Measurements from ENCODE around the gene TCERG1L.

TCERG1L gene

DNA sequence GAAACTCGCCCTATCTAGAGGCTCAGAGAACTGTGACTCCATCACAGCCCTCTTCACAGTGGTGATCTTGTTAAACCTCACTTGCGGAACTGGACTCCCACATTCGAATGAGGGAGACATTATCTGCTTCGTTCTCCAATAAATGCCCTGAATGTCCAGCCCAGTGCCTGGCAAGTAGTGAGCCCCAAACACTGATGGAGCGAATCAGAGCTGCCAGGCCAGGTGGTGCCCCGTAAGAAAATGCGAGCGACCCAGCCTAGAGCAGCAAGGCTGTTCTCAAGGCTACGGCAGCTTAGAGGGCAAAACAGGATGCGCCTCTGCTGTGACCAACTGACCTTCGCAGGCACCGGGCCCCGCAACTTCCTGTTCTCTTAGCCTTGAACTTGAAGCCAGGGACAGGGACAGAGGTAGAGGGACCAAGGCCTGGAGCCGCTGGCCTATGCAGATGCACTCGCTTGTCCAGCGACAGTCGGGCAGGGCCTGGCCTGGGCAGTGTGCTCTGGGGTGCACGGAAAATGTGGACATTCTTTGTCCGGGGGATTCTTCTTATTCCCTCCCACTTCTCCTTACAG, 217.6 kb downstream of the TCERG1L start:
- ATAC-seq: no peak

DNA sequence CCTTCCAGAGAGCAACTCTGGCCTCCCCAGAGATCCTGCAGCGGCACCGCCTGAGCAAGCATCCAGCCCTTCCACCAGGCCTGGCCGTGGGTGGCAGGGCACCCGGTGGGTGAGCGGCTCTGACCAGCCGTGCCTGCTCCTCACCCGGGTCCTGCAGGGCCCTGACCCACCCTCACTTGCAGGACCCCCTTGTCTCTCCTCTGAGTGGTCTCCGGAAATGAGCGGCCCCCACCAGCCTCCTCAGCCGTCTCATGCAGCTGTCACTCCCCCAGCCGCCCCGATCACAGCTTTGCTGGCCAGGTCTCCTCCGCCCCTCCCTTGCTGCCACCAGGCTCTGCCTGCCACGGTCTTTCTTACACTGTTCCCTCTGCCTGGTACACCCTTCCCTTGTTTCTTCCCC, 218.2 kb downstream of the TCERG1L start:
- no peaks in the 10 kb centered on the region for H3K4me1 Mint-ChIP-seq
- no peaks in the 10 kb centered on the region for H3K9me3 Mint-ChIP-seq
- H3K36me3 Mint-ChIP-seq (ENCODE audit: low read depth): no peaks in the 10 kb centered on the region
- ATAC-seq: no peak
- H3K4me3 Mint-ChIP-seq: no peak overlapping the region
- DNase-seq: no peak
- H3K27me3 Mint-ChIP-seq: no peaks in the 10 kb centered on the region
- H3K27ac Mint-ChIP-seq: no peak overlapping the region

More for the DNA sequence above, 217.6 kb downstream of the TCERG1L start:
- no peak for DNase-seq
- Mint-ChIP-seq H3K27me3 (no peaks in the 10 kb centered on the region), H3K27ac (no peak overlapping the region), H3K4me1 (no peaks in the 10 kb centered on the region), H3K4me3 (no peak overlapping the region), H3K36me3 (ENCODE audit: low read depth) (no peaks in the 10 kb centered on the region), H3K9me3 (no peaks in the 10 kb centered on the region)

DNA sequence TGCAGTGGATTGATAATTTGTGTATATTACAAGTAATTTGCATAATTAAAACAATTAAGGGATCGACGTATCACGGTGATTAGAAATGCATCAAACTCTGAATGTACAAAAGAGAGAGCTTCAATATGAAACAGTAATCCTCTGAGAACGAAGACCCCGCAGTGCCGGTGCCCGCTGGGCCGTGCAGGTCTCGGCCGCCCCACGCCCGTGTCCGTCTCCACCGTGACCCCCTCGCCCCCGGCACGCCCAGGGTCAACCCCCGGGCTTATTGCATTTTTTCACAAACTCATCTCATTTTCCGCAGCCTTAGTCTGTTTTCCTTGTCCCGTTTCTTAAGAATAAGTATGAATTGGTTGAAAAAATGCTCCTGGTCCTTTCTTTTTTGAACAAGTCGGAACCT, 218.6 kb downstream of the TCERG1L start:
- no peaks in the 10 kb centered on the region for H3K9me3 Mint-ChIP-seq
- H3K27me3 Mint-ChIP-seq: no peaks in the 10 kb centered on the region
- DNase-seq: no peak
- H3K4me1 Mint-ChIP-seq: no peaks in the 10 kb centered on the region
- H3K4me3 Mint-ChIP-seq: no peak overlapping the region
- no peak overlapping the region for H3K27ac Mint-ChIP-seq
- ATAC-seq: no peak
- no peaks in the 10 kb centered on the region for H3K36me3 Mint-ChIP-seq (ENCODE audit: low read depth)

DNA sequence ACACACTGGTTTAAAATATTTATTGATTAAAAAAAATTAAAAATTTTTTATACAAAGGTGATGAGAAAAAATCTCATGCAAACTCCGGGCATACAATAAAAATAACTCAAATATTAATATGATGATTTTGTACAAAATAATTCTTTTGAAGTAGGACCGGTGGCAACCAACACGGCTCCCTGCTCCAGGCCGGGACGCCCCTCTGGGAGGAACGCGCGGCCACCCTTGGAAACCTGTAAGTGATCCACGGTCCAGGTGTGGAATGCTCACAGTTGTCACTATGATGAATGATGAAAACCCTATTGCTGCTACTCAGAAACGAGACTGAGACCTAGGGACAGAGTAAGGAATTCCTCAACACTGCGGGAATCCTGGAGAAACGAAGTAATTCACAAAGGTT, 219.1 kb downstream of the TCERG1L start:
- Mint-ChIP-seq H3K4me1 (no peaks in the 10 kb centered on the region), H3K4me3 (no peak overlapping the region), H3K36me3 (ENCODE audit: low read depth) (no peaks in the 10 kb centered on the region), H3K27me3 (no peaks in the 10 kb centered on the region), H3K27ac (no peak overlapping the region), H3K9me3 (no peaks in the 10 kb centered on the region)
- DNase-seq (no peak), ATAC-seq (no peak)

DNA sequence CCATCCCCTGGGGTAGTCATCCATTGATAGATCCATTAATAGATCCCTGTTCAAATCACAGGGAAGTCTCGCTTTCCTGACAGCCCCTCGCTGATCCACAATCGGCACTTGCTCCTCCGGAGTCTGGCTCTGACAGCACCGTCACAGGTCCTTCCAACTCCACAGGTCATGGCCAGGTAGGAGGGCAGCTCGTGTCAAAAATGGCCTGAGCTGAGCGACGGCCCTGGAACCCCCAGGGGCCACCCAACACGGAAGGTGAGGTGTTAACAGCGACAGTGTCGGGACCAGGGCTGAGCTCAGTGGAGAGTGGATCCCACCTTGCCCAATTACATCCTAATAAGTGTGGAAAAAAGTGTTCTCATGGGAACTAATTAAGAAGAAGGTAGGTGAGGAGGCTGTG, 219.8 kb downstream of the TCERG1L start:
- ATAC-seq: no peak
- no peaks in the 10 kb centered on the region for H3K4me1 Mint-ChIP-seq
- no peak overlapping the region for H3K4me3 Mint-ChIP-seq
- no peak for DNase-seq
- no peaks in the 10 kb centered on the region for H3K36me3 Mint-ChIP-seq (ENCODE audit: low read depth)
- H3K9me3 Mint-ChIP-seq: no peaks in the 10 kb centered on the region
- H3K27ac Mint-ChIP-seq: no peak overlapping the region
- no peaks in the 10 kb centered on the region for H3K27me3 Mint-ChIP-seq

DNA sequence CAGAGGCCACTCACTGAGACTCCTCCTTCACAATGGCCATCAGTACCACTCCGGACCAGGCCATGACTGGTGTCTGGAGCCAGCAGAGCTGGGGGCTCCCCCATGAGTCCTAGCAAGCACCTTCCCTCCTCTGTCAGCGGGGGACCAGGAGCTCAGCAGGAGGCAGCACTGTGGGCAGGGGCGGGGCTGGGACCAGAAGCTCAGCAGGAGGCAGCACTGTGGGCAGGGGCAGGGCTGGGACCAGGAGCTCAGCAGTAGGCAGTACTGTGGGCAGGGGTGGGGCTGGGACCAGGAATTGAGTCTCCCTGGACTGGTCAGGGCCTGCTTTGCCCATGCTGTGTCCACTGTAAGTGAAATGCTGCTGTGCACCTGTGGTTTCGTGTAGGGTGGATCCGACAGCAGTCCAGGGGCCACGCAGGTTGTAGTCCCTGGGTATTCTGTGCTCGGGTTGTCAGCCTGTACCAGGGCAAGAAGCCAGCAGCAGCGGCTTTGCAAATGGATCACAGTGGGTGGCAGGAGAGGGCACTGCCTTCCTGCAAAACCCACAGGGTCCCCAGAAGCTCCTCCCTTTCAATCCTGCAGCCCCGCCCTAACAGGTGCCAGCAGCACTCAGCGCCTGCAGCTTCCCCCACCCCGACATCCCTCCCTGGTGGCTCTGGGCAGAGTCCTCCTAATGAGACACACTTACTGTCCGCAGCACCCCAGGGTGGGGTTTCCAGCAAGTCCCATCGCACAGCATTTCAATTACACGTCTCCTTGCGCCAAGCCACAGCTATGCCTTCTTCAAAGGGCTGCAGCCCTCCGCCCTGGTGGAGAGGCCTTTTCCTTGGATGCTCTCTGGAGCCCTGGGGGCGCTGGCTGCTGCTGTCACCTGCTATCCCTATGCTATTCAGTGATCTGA, 220.5 kb downstream of the TCERG1L start:
- no peak overlapping the region for H3K27ac Mint-ChIP-seq
- no peaks in the 10 kb centered on the region for H3K36me3 Mint-ChIP-seq (ENCODE audit: low read depth)
- no peaks in the 10 kb centered on the region for H3K9me3 Mint-ChIP-seq
- no peak for ATAC-seq
- H3K27me3 Mint-ChIP-seq: no peaks in the 10 kb centered on the region
- no peak for DNase-seq
- no peaks in the 10 kb centered on the region for H3K4me1 Mint-ChIP-seq
- H3K4me3 Mint-ChIP-seq: no peak overlapping the region

DNA sequence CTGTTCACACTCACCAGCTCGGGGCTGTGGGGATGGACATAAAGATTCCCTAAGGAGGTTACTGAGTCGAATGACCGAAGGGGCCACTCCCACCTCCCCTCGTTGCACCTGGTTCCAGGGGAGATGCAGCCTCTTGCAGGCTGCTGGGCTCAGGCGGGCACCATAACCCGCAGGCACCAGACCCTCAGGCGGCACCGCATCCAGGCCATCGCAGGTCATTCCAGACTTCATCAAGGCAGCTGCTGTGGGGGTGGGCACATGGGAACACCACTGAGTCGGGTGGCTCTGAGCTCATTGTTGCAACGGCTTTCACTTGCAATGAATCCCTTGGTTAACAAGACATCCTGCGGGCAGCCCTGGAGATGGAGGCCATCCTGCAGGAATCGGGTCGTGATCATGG, 221.7 kb downstream of the TCERG1L start:
- H3K27me3 Mint-ChIP-seq: no peaks in the 10 kb centered on the region
- no peaks in the 10 kb centered on the region for H3K9me3 Mint-ChIP-seq
- ATAC-seq: no peak
- no peak overlapping the region for H3K27ac Mint-ChIP-seq
- no peaks in the 10 kb centered on the region for H3K36me3 Mint-ChIP-seq (ENCODE audit: low read depth)
- no peaks in the 10 kb centered on the region for H3K4me1 Mint-ChIP-seq
- no peak overlapping the region for H3K4me3 Mint-ChIP-seq
- DNase-seq: no peak

DNA sequence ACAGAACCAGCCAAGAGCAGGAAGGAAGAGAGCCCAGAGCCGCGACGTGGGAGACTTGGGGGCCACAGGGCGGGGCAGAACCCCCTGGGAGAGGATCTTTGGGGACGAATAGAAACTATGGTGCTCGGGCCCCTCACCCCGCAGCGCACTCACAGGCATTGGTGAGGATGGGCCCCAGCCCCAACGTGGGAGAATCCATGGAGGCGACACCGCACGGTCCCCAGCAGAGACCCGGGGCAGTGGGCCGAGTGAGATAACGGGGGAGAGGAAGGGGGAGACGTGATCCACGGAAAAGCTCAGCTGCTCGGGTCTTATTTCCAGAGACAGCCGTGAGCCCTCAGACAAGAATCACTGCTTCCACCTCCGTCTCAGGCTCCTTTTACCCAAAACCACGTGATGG, 222.4 kb downstream of the TCERG1L start:
- no peaks in the 10 kb centered on the region for H3K4me1 Mint-ChIP-seq
- no peaks in the 10 kb centered on the region for H3K27me3 Mint-ChIP-seq
- H3K4me3 Mint-ChIP-seq: no peak overlapping the region
- H3K27ac Mint-ChIP-seq: no peak overlapping the region
- H3K9me3 Mint-ChIP-seq: no peaks in the 10 kb centered on the region
- H3K36me3 Mint-ChIP-seq (ENCODE audit: low read depth): no peaks in the 10 kb centered on the region
- DNase-seq (no peak), ATAC-seq (no peak)

DNA sequence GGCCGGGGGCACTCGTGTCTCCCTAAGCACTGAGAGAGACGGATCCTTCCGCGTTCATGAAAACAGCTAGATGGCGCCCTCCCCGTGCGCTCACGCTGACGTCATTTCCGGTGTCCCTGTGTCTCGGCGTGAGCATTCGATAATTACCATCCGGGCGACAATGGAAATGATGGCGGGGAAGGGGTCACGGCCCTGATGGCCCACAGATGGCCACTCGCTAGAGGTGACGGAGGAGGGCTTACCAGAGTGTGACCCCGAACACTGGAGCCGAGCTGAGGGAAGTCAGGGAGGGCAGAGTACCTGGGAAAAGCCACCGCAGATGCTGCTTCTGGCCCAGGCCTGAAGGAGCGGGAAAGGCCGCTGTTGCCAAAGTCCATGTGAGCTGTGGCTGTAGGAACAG, 222.9 kb downstream of the TCERG1L start:
- no peaks in the 10 kb centered on the region for H3K4me1 Mint-ChIP-seq
- H3K4me3 Mint-ChIP-seq: no peak overlapping the region
- H3K36me3 Mint-ChIP-seq (ENCODE audit: low read depth): no peaks in the 10 kb centered on the region
- no peaks in the 10 kb centered on the region for H3K27me3 Mint-ChIP-seq
- H3K27ac Mint-ChIP-seq: no peak overlapping the region
- H3K9me3 Mint-ChIP-seq: no peaks in the 10 kb centered on the region
- DNase-seq: no peak
- ATAC-seq: no peak

DNA sequence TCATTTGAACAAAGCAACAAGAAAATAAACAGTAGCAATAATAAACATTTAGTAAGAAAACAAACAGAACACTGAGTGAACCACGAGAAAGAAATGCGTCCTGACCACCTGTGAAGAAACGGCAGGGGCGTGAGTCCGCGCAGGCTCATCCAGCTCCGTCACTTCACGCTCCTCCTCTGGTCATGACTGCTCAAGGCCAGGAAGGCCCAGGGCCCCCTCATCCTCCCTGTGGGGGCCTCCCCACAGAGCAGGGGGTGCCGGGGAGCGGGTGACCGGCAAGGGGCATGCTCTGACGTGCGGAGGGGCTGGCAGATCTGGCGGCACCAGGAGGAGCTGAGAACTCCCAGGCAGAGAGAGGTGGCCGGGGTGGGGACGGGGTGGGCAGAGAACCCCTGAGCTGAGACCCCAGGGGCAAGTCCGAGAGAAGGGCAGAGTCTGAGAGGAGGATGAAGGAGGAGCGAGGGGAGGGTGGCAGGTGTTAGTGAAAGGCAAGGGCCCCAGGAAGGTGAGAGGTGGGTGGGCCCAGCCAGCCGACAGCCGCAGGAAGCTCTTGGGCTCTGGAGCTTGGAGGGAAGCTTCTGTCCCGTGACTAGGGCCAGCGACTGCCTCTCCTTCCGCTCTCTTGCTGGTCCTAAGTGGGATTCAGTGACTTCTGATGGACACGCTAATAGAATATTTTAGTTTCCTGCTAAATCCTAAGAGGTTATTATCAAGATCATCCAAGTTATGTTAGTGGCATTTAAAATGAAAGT, 223.9 kb downstream of the TCERG1L start:
- peaks cover 2% of the 10 kb centered on the region for H3K4me1 Mint-ChIP-seq
- H3K27me3 Mint-ChIP-seq: no peaks in the 10 kb centered on the region
- no peak for ATAC-seq

DNA sequence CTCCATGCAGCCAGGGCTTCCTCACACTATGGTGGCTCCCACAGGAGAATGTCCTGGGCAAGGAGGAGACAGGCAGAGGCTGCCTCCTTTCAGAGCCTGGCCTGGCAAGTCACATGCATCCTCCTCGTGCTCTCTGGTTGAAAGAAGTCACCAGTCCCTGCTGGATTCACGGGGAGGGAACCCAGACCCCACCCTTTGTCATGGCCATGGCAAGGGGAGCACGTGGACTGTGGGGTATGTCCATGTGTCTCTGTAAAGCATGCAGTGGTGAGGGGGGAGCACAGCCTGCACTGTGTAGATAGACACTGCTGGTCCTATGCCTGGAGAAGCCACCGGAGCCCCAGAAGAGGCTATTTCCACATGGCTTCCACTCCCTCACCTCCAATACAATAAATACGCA, 225.0 kb downstream of the TCERG1L start:
- Mint-ChIP-seq H3K4me1 (peaks cover 5% of the 10 kb centered on the region), H3K36me3 (ENCODE audit: low read depth) (no peaks in the 10 kb centered on the region), H3K9me3 (no peaks in the 10 kb centered on the region), H3K27ac (no peak overlapping the region), H3K4me3 (no peak overlapping the region), H3K27me3 (no peaks in the 10 kb centered on the region)
- DNase-seq (no peak), ATAC-seq (no peak)

More for the DNA sequence above, 223.9 kb downstream of the TCERG1L start:
- H3K27ac Mint-ChIP-seq: no peak overlapping the region
- H3K4me3 Mint-ChIP-seq: no peak overlapping the region
- H3K9me3 Mint-ChIP-seq: no peaks in the 10 kb centered on the region
- H3K36me3 Mint-ChIP-seq (ENCODE audit: low read depth): no peaks in the 10 kb centered on the region
- no peak for DNase-seq

DNA sequence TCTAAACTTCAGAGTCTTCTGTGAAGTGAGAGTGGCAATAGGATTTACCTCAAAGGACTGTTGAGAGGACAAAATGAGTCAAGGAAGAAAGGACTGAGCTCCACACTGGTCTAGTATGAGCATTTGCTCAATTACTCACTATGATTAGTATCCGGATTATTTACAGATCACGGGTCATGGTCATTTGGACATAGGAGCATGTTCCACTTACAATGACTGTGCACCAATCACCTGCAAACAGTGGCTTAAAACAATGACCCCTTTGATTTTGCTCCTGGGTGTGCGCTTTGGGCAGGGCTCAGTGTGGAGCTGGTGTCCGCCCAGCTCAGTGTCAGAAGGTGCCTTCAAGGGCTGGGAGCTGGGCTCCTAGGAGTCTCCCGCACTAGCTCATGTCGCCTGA, 225.4 kb downstream of the TCERG1L start:
- ATAC-seq: no peak
- Mint-ChIP-seq H3K27me3 (no peaks in the 10 kb centered on the region), H3K4me3 (no peak overlapping the region), H3K27ac (no peak overlapping the region), H3K4me1 (peaks cover 7% of the 10 kb centered on the region), H3K9me3 (no peaks in the 10 kb centered on the region), H3K36me3 (ENCODE audit: low read depth) (no peaks in the 10 kb centered on the region)
- DNase-seq: no peak

DNA sequence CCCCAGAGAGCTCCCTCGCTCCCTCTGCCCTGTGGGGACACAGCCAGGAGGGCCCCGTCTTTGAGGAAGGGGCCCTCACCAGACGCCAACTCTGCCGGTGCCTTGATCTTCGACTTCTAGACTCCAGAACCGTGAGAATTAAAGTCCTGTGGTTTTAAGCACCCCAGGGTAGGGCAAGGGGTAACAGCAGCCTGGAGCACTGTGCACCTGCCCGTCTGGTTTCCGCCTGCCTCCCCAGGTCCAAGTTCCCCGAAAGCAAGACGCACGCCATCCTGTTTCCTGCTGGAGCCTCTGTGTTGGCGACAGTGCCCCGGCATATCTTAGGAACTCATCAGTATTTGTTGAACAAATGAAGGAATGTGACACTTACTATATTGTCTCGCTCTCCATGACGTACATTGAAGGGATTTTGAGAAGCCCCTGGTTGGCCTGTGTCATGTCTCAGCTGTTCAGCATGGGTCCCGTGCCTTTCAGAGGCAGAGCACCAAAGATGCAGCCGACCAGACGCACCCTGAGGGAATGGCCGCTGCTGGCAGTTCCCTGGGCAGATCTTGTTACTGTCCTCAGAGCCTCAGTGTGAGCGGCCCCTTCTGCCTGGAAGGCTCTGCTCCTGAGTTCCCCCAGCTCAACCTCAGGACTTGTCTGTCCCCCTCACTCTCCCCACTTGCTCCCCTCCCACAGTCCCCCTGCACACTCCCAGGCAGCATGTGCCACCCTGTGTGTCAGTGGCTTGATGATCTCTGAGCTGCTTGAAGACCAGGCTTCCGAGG, 226.2 kb downstream of the TCERG1L start:
- Mint-ChIP-seq H3K4me3 (no peak overlapping the region), H3K27me3 (no peaks in the 10 kb centered on the region), H3K27ac (no peak overlapping the region), H3K4me1 (peaks cover 7% of the 10 kb centered on the region), H3K36me3 (ENCODE audit: low read depth) (no peaks in the 10 kb centered on the region), H3K9me3 (no peaks in the 10 kb centered on the region)
- DNase-seq: no peak
- ATAC-seq: no peak

DNA sequence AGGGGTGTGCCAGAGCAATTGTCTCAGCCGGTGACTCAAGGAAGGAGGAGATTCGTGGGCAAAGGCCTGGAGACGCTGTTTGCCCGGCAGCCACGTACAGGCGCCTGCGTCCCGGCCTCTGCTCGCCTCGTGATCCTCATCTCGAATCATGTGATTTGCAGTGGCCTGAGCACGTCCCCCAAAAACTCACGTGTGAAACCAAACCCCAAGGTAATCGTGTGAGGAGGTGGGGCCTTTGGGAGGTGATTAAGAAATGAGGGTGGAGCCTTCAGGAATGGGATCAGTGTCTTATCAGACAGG, 226.8 kb downstream of the TCERG1L start:
- no peak overlapping the region for H3K4me3 Mint-ChIP-seq
- H3K4me1 Mint-ChIP-seq: peaks cover 7% of the 10 kb centered on the region
- DNase-seq (no peak), ATAC-seq (peak; percentile 35)
- H3K27me3 Mint-ChIP-seq: no peaks in the 10 kb centered on the region
- no peaks in the 10 kb centered on the region for H3K9me3 Mint-ChIP-seq
- no peaks in the 10 kb centered on the region for H3K36me3 Mint-ChIP-seq (ENCODE audit: low read depth)
- no peak overlapping the region for H3K27ac Mint-ChIP-seq
